ENCODE measurements around the gene MYCBP2.

- no peak for TF ChIP-seq CTCF (IDR thresholded peaks at IDR 0.05)
- TF ChIP-seq POLR2A (IDR thresholded peaks at IDR 0.05) = no peak
These were observed 264.8 kb downstream of the MYCBP2 start for GRCh38 chr13:77062097-77062496.
